Stimulated activated CD4-positive, alpha-beta T cell treated with anti-CD3 and anti-CD28 coated beads, TNF-alpha, amount 100 ng/mL, for 4 hours (primary cell): ENCODE results near the gene ZNF414.
"Not testable (repeated sequence)": the region's sequence is repeated elsewhere in the genome, so short reads cannot be mapped to it uniquely, and the experiment has no call there.

Source experiments
- DNase-seq, 3 experiments: peaks; one replicate each; pipeline ENCODE4 v3.0.0-alpha.2; 2020; ENCODE audit warnings: low read depth in 3 of 3

The ZNF414 gene

GRCh38 chr19:8517551-8518442, 3.8 kb upstream of the ZNF414 start:
- no peak for DNase-seq

GRCh38 chr19:8515317-8515716, 1.4 kb upstream of the ZNF414 start:
- DNase-seq: peak in 1 of 3 experiments; percentile 37

- not testable (repeated sequence) for DNase-seq
These were observed 590 bp upstream of the ZNF414 start for GRCh38 chr19:8514505-8515009.

GRCh38 chr19:8513036-8513686, 806 bp downstream of the ZNF414 start:
- no peak for DNase-seq

GRCh38 chr19:8512115-8512967, 1.6 kb downstream of the ZNF414 start:
- DNase-seq: no peak

GRCh38 chr19:8511573-8512101, 2.3 kb downstream of the ZNF414 start:
- DNase-seq: no peak

- DNase-seq: no peak
These were observed 3.3 kb downstream of the ZNF414 start for GRCh38 chr19:8510589-8511115.

GRCh38 chr19:8506402-8506957, 7.5 kb downstream of the ZNF414 start:
- no peak for DNase-seq

- DNase-seq: peak; percentile 55 to 70 (median 57)
These were observed 8.1 kb downstream of the ZNF414 start for GRCh38 chr19:8505680-8506401.

- no peak for DNase-seq
These were observed 9.0 kb downstream of the ZNF414 start for GRCh38 chr19:8504919-8505318.

GRCh38 chr19:8504171-8504570, 9.8 kb downstream of the ZNF414 start:
- no peak for DNase-seq

GRCh38 chr19:8503510-8503909, 10.5 kb downstream of the ZNF414 start:
- DNase-seq: no peak

GRCh38 chr19:8501981-8502380, 12.0 kb downstream of the ZNF414 start:
- DNase-seq: no peak

GRCh38 chr19:8501516-8501915, 12.5 kb downstream of the ZNF414 start:
- no peak for DNase-seq

- DNase-seq: no peak
These were observed 13.8 kb downstream of the ZNF414 start for GRCh38 chr19:8500158-8500557.

GRCh38 chr19:8499048-8499833, 14.7 kb downstream of the ZNF414 start:
- no peak for DNase-seq

- no peak for DNase-seq
These were observed 15.7 kb downstream of the ZNF414 start for GRCh38 chr19:8498295-8498694.

GRCh38 chr19:8494158-8494557, 19.8 kb downstream of the ZNF414 start:
- DNase-seq: no peak

GRCh38 chr19:8491574-8491973, 22.4 kb downstream of the ZNF414 start:
- no peak for DNase-seq

GRCh38 chr19:8490873-8491272, 23.1 kb downstream of the ZNF414 start:
- DNase-seq: no peak
